SK-N-MC (cell line): ENCODE results near the gene KRTAP10-5.
"Not testable (repeated sequence)": the region's sequence is repeated elsewhere in the genome, so short reads cannot be mapped to it uniquely, and the experiment has no call there.

Experiments
- EZH2 ChIP-seq: fragments of 200-600 bp; sonication (generic); IDR thresholded peaks from one replicate; pipeline ENCODE4 v1.6.1; 2017; ENCODE audit warnings: antibody characterized with exemption
- FOXP2 ChIP-seq: optimal IDR thresholded peaks from 2 replicates; pipeline ENCODE3; 2011; ENCODE audit warnings: mild to moderate bottlenecking, moderate library complexity; ENCODE audit not compliant: insufficient read depth; ENCODE audit errors: extremely low read length, control extremely low read depth
- POLR2AphosphoS5 ChIP-seq: IDR thresholded peaks from 2 replicates; pipeline ENCODE4 v1.6.1; 2012; ENCODE audit warnings: mild to moderate bottlenecking, low read depth, low read length, borderline replicate concordance

DNA sequence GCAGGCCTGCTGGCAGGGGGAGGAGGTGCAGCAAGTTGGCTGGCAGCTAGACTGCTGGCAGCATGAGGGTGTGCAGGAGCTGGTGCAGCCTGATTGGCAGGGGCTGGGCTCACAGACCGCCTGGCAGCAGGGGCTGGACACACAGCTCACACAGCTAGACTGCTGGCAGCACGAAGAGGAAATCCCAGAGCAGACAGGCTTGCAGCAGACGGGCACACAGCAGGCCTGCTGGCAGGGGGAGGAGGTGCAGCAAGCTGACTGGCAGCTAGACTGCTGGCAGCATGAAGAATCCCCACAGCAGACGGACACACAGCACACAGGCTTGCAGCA, 11.4 kb upstream of the KRTAP10-5 start:
- TF ChIP-seq POLR2AphosphoS5, EZH2, FOXP2: not testable (repeated sequence)
